Activated naive CD4-positive, alpha-beta T cell treated with anti-CD3 and anti-CD28 coated beads for 36 hours (primary cell): Measurements from ENCODE around the gene R3HCC1L. TPM values are rescaled to one million over a fixed set of nuclear protein-coding genes. Genes with fewer than 3 reads are reported as not detected.

Experiments
- CTCF ChIA-PET: fragments of 350-600 bp; sonication (Branson Sonifier 250); formaldehyde crosslinking; loops from one replicate; lab custom pipeline; 2021; ENCODE audit warnings: antibody characterized with exemption; lab: Charles Lee
- DNase-seq: peaks from one replicate; pipeline ENCODE4 v3.0.0-alpha.2; 2020
- H3K27ac Mint-ChIP-seq: one replicate; pipeline ENCODE4 v1.8.0; 2021; ENCODE audit warnings: mild to moderate bottlenecking, mixed read lengths
- H3K27me3 Mint-ChIP-seq: one replicate; pipeline ENCODE4 v1.8.0; 2021; ENCODE audit warnings: low read depth, mixed read lengths
- H3K36me3 Mint-ChIP-seq: one replicate; pipeline ENCODE4 v1.8.0; 2021; ENCODE audit warnings: low read depth, mixed read lengths
- H3K4me1 Mint-ChIP-seq: one replicate; pipeline ENCODE4 v1.8.0; 2021; ENCODE audit warnings: low read depth, mixed read lengths
- H3K4me3 Mint-ChIP-seq: one replicate; pipeline ENCODE4 v1.8.0; 2021; ENCODE audit warnings: mild to moderate bottlenecking, moderate library complexity, mixed read lengths
- H3K9me3 Mint-ChIP-seq: one replicate; pipeline ENCODE4 v1.8.0; 2021; ENCODE audit warnings: mixed read lengths
- intact Hi-C: fragments of 100-400 bp; cut with micrococcal nuclease; formaldehyde crosslinking; loops from one replicate; pipeline ENCODE4 v1.15.1; 2023
- total RNA-seq, 2 experiments: library from RNA; stranded (reverse); gene quantifications; one replicate each; pipeline ENCODE4 v1.2.3, GENCODE V29; 2021

R3HCC1L gene
- total RNA-seq, 2 experiments from 2014 or later = 13.4 to 13.6 TPM

DNA sequence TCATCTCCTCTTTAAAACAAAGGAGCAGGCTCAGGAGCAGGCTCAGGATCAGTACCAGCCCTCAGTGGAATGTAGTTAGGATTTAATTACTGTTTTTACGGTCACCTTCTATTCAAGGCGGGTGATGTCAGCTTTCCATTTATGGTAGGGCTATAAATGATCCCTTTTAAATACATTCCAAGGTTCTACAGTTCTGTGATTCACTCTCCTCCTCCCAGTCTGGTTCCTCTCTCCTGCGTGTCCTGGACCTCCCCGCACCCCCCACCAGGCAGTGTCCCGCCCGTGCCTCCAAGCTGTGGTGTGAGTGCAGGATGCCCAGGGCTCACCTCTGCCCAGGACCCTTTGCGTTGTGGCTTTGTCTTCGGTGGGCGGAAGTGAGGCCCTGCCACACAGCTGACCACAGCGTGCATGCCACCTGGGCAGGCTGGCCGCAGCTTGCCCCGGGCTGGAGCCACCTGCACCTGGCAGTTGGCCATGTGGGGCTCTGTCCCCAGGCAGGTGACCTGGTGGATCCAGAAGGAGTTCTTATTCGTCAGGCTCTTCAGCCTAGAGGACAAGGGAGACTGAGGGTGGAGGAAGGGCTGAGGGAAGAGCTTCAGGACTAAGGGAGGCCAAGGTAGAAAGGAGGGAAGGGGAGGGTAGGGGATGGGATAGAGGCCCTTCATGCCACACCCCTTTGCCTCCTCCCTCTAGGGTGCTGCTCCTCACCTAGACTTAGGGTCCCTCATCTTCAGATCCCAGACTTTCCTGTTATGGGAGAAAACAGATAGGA lies 124.4 kb downstream of the R3HCC1L start:
- Mint-ChIP-seq H3K4me3 (no peak overlapping the region), H3K27ac (no peak overlapping the region), H3K4me1 (no peaks in the 10 kb centered on the region), H3K36me3 (peaks cover 1% of the 10 kb centered on the region), H3K9me3 (no peaks in the 10 kb centered on the region), H3K27me3 (no peaks in the 10 kb centered on the region)
- intact Hi-C loops = no loop called here
- DNase-seq = no peak
- CTCF ChIA-PET = no interaction called here

DNA sequence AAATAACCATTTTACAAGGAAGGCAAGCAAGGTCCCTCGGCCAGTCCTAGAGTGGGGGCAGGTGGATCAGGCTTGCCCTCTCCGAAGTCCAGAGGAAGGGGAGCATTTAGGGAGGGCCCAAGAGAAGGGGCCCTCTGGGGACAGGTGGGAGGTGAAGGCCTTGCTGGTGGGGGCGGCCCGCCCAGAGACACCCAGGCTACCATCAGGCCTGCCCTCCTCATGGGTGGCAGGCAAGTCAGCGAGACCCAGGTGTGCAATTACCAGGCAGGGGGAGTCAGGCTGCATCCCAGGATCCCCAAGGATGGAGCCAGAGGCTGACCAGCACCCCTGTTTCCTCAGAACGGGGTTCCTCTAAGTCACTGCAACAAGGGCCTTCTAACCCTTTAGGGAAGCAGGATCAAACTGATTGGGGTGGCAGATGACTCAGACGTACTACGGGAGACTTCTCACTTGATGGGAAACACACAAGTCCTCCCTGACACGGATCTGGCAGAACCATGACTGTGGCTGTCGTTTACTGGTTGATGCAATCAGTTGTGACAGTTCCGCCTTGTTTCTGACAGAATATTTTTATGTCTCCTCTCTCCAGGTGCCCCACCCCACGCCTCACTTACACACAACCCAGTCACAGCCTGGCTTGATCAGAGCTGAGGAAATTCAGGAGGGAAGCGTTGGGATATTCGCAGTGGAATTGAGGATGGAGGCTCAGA lies 125.3 kb downstream of the R3HCC1L start:
- Mint-ChIP-seq H3K4me3 (no peak overlapping the region), H3K9me3 (no peaks in the 10 kb centered on the region), H3K27ac (no peak overlapping the region), H3K36me3 (peaks cover 1% of the 10 kb centered on the region), H3K4me1 (no peaks in the 10 kb centered on the region), H3K27me3 (no peaks in the 10 kb centered on the region)
- no peak for DNase-seq
- intact Hi-C loops = no loop called here
- CTCF ChIA-PET = no interaction called here

DNA sequence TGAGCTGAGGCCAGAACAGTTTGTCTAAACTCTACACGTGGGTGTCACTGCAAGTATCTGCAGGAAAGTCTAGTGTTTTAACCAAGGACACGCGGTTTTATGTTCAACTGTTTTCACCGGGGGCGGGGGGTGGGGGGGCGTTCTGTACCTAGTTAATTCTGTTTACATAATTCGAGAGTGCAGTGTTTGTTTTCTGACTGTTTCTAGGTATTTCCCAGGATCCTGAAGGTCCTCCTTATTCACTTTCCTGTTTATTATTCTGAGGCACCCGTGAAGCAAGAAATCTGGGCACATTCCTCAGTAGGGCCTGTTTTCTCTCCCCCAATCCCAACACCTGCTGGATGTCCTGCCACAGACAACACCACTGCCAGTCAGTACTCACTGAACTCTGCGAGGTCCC lies 125.9 kb downstream of the R3HCC1L start:
- no peaks in the 10 kb centered on the region for H3K27me3 Mint-ChIP-seq
- CTCF ChIA-PET = no interaction called here
- intact Hi-C loops = no loop called here
- no peak overlapping the region for H3K4me3 Mint-ChIP-seq
- H3K9me3 Mint-ChIP-seq = no peaks in the 10 kb centered on the region
- no peak overlapping the region for H3K27ac Mint-ChIP-seq
- no peaks in the 10 kb centered on the region for H3K4me1 Mint-ChIP-seq
- no peak for DNase-seq
- peaks cover 1% of the 10 kb centered on the region for H3K36me3 Mint-ChIP-seq

DNA sequence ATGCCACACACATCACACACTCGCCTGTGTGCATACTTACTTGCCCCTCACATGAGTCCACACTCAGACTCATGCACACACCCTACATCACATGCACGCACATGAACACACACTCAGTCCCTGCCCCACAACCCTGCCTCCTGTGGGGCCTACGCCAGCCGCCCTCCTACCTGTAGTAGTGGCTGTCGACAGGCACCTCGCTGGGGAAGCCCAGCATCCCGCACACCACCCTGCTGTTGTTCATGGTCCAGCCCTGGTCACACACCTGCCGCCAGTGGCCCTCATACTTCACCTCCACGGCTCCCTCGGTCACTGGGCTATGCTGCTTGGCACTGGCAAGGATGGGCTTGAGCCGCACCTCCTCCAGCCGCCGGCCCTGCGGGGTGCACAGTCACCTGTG lies 126.3 kb downstream of the R3HCC1L start:
- Mint-ChIP-seq H3K27me3 (peaks cover 2% of the 10 kb centered on the region), H3K4me3 (no peak overlapping the region), H3K36me3 (peaks cover 1% of the 10 kb centered on the region), H3K27ac (no peak overlapping the region), H3K9me3 (no peaks in the 10 kb centered on the region), H3K4me1 (no peaks in the 10 kb centered on the region)
- intact Hi-C loops = no loop called here
- CTCF ChIA-PET = interaction anchor here (1.2 kb wide), 1 partner anchor 48 kb away, joined by 3 read pairs; no protein-coding TSS in a partner anchor
- DNase-seq = no peak

DNA sequence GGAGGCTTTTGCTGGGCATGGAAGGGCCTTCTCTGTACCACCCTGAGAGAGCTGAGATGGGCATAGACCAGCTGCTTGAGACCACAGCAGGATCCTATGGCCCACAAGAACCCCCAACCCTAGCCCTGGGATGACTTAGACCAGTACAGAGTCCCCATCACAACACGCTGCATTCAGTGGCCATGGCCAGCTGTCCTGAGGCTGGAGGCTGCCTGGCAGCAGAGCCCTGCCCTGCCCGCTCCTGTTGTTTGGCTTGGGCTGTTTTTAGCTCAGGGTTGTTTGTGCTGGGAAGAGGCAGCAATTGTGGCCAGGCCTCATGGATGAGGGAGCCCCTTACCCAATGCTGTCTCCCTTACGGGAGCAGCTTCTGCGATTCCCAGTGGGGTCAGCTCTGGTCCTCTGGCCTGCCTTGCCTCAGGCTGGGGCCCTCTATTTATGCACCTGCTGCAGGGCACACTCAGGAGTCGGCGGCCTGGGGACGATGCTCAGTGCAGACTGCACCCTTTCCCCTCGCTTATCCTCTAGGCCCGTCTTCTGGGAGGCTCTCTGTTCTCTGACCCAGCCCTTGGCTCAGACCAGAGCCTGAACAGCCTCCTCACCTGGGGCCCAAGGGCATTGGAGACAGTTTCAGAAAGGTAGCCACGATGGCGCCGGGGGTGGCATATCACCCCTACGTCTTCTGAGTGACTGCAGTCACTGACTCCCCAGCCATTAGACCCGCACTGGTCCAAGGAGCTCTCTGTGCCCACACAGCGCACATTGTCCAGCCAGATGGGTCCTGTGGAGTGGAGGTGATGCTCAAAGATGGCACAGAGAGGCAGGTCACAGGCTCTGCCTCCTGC lies 127.2 kb downstream of the R3HCC1L start:
- no peak for DNase-seq
- CTCF ChIA-PET = interaction anchor here (1.2 kb wide), 1 partner anchor 47 kb away, joined by 3 read pairs; no protein-coding TSS in a partner anchor
- H3K9me3 Mint-ChIP-seq = no peaks in the 10 kb centered on the region
- intact Hi-C loops = no loop called here
- peaks cover 1% of the 10 kb centered on the region for H3K36me3 Mint-ChIP-seq
- H3K4me3 Mint-ChIP-seq = no peak overlapping the region
- peaks cover 9% of the 10 kb centered on the region for H3K27me3 Mint-ChIP-seq
- no peaks in the 10 kb centered on the region for H3K4me1 Mint-ChIP-seq
- no peak overlapping the region for H3K27ac Mint-ChIP-seq

DNA sequence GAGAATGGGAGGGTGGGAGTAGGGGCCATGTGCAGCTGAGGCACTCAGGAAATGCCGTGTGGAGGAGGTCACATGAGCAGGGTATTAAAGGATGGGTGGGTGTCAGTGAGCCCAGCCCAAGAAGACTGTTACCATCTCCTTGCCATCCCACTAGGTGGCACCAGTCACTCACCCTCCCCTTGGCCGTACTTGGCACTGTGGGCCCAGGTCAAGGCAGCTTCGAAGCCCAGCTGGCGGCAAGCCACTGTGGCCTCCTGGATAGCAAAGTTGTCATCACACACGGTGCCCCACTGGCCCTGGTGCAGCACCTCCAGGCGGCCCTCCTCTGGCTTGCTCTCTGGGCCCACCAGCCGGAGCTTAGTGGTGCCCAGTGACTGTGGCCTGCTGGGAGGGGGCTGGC lies 128.1 kb downstream of the R3HCC1L start:
- CTCF ChIA-PET = interaction anchor here (1.0 kb wide), 1 partner anchor 163 kb away, joined by 3 read pairs; no protein-coding TSS in a partner anchor
- intact Hi-C loops = no loop called here
- DNase-seq = peak; percentile 21
- Mint-ChIP-seq H3K36me3 (peaks cover 1% of the 10 kb centered on the region), H3K4me1 (no peaks in the 10 kb centered on the region), H3K27ac (no peak overlapping the region), H3K27me3 (peaks cover 13% of the 10 kb centered on the region), H3K9me3 (no peaks in the 10 kb centered on the region), H3K4me3 (no peak overlapping the region)

DNA sequence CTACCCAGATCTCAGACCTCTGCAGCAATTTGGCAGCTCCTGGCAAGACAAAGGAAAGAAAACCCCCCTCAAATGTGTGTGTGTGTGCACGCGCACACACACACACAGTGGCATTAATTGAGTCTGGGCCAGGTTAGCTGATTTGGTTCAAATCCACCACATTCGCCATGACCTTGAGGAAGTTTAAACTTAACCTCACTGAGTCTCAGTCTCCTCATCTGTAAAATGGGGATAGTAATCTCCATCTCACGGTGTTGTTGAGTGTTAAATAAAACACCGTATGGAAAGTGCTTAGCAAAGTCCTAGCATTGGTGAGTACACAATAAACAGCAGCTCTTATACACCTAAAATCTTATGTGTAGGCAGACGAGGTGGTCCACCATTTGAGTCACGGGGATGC lies 128.6 kb downstream of the R3HCC1L start:
- H3K27ac Mint-ChIP-seq = no peak overlapping the region
- no peaks in the 10 kb centered on the region for H3K9me3 Mint-ChIP-seq
- intact Hi-C loops = no loop called here
- CTCF ChIA-PET = interaction anchor here (0.5 to 1.0 kb wide), 2 partner anchors 162 to 164 kb away, joined by 3 read pairs; no protein-coding TSS in a partner anchor
- H3K4me1 Mint-ChIP-seq = no peaks in the 10 kb centered on the region
- H3K4me3 Mint-ChIP-seq = no peak overlapping the region
- H3K36me3 Mint-ChIP-seq = peaks cover 1% of the 10 kb centered on the region
- peaks cover 16% of the 10 kb centered on the region for H3K27me3 Mint-ChIP-seq
- DNase-seq = no peak

DNA sequence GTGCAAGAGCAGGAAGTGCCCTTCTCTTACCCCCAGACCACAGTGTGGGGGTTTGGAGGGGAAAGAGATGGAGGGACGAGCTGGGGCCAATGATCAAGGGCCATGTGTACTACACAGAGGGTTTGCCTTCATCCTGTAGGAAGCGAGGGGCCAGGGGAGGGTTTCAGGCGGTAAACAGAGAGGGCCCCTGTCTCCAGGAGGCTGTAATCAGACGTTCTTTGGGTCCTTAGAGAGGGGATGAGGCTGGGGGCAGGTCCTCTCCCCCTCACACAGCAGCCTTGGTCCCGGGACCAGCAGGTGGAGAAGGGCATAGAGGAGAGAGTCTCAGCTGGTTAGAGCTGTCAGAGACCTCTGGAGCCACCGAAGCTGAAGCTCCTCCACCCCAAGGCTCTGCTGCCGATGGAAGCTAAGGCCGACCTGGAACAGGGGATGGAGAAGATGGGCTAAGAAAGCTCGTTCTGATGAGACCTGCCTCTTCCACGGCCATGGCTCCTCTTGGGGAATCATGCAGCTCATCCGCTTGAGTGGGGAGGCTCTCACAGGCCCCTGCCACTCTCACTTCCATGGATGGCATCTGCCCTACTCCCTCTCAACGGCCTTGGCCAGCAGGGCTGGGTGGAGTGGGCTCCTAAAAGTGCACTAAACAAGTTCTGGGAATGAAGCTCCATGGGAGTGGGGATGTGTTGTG lies 130.1 kb downstream of the R3HCC1L start:
- H3K27me3 Mint-ChIP-seq = peaks cover 27% of the 10 kb centered on the region
- intact Hi-C loops = no loop called here
- H3K9me3 Mint-ChIP-seq = no peaks in the 10 kb centered on the region
- no peak overlapping the region for H3K27ac Mint-ChIP-seq
- peaks cover 1% of the 10 kb centered on the region for H3K36me3 Mint-ChIP-seq
- H3K4me1 Mint-ChIP-seq = no peaks in the 10 kb centered on the region
- no peak for DNase-seq
- no peak overlapping the region for H3K4me3 Mint-ChIP-seq
- CTCF ChIA-PET = interaction anchor here (1.8 kb wide), 1 partner anchor 95 kb away, joined by 4 read pairs; no protein-coding TSS in a partner anchor

DNA sequence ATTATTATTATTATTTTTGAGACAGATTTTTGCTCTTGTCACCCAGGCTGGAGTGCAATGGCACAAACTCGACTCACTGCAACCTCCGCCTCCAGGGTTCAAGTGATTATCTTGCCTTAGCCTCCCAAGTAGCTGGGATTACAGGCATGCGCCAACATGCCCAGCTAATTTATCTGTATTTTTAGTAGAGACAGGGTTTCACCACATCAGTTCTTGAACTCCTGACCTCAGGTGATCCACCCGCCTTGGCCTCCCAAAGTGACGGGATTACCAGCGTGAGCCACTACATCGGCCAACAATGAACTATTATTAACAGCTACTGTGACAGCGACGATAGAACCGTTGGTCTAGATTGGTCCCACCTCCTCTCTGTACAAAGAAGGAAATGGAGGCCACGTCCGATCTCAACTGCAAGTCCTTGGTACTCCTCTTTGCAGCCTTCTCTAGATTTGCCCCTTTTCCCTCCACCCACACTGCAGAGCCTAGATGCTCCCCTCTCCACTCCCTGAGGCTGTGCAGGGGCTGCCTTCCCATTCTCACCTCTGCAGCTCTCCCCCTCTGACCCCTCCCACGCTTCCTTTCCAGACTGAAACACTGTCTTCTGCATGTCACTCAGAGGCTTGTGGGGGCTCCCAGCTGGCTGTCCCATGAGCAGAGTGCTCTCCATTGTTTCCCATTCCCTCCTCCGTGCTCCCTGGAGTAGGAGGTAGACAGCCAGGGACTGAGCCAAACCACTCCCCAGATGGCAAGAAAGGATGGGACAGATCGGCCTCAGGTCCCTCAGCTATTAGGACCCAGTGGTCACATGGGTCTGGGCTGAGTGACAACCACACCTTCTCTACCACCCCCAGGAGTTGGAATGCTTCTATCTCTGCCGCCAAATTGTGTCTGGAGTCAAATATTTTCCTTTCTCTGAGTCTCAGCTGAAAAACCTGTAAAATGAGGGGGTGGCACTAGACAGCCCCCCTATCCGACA lies 131.2 kb downstream of the R3HCC1L start:
- CTCF ChIA-PET = interaction anchor here (0.5 to 1.8 kb wide), 2 partner anchors 96 to 123 kb away, joined by 3 to 4 read pairs; no protein-coding TSS in a partner anchor
- no peak for DNase-seq
- Mint-ChIP-seq H3K9me3 (no peaks in the 10 kb centered on the region), H3K4me1 (no peaks in the 10 kb centered on the region), H3K4me3 (no peak overlapping the region), H3K27ac (no peak overlapping the region), H3K27me3 (peaks cover 36% of the 10 kb centered on the region), H3K36me3 (peaks cover under 1% of the 10 kb centered on the region)
- intact Hi-C loops = no loop called here

DNA sequence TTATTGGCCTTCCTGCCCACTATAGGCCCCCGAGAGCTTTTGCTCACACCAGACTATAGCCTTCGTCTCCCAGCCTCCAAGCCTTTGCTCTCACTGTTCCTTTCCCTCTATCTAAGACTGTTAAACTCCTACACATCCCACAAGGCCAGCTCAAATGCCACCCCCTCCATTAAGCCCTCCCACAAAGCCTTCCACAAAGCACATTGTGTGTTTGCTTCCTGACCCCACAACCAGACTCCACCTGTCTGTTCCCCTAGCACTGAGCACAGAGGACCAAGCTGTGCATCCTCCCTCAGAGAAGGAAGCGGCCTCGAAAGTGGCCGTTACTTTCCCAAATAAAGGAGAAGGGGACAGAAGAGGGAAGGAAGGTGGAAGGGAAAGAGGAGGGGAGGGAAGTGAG lies 132.2 kb downstream of the R3HCC1L start:
- no peak for DNase-seq
- Mint-ChIP-seq H3K36me3 (no peaks in the 10 kb centered on the region), H3K4me3 (no peak overlapping the region), H3K4me1 (no peaks in the 10 kb centered on the region), H3K27ac (no peak overlapping the region), H3K27me3 (peaks cover 42% of the 10 kb centered on the region), H3K9me3 (no peaks in the 10 kb centered on the region)
- intact Hi-C loops = no loop called here
- CTCF ChIA-PET = interaction anchor here (0.5 kb wide), 1 partner anchor 124 kb away, joined by 3 read pairs; no protein-coding TSS in a partner anchor
